WTC11 (cell line): Measurements from ENCODE around the gene AIMP2.

Experiments used
- MYBL2 ChIP-seq: sonication (generic); formaldehyde crosslinking; IDR thresholded peaks from 2 replicates; pipeline ENCODE4 v1.8.1; 2023; ENCODE audit warnings: mild to moderate bottlenecking, moderate library complexity, missing genetic modification reagents
- ZBTB21 ChIP-seq: sonication (generic); formaldehyde crosslinking; IDR thresholded peaks from 2 replicates; pipeline ENCODE4 v1.8.1; 2023; ENCODE audit warnings: mild to moderate bottlenecking, missing genetic modification reagents, borderline replicate concordance
- ZNF423 ChIP-seq: fragments of 250-450 bp; sonication (Bioruptor Pico); IDR thresholded peaks from 2 replicates; pipeline ENCODE4 v2.1.2; 2022; ENCODE audit warnings: mild to moderate bottlenecking, moderate library complexity
- TF ChIP-seq, protein P1 (sequence below): fragments of 200-600 bp; IDR thresholded peaks from 2 replicates; pipeline ENCODE4 v1.8.0; 2022; ENCODE audit warnings: antibody characterized with exemption
- TF ChIP-seq, protein P2 (sequence below): sonication (generic); formaldehyde crosslinking; IDR thresholded peaks from 2 replicates; pipeline ENCODE4 v1.8.1; 2023; ENCODE audit warnings: mild to moderate bottlenecking, missing genetic modification reagents, moderate library complexity
- TF ChIP-seq, protein P3 (sequence below): sonication (generic); formaldehyde crosslinking; IDR thresholded peaks from 2 replicates; pipeline ENCODE4 v1.8.0; 2023; ENCODE audit warnings: missing genetic modification reagents, mild to moderate bottlenecking, borderline replicate concordance

DNA sequence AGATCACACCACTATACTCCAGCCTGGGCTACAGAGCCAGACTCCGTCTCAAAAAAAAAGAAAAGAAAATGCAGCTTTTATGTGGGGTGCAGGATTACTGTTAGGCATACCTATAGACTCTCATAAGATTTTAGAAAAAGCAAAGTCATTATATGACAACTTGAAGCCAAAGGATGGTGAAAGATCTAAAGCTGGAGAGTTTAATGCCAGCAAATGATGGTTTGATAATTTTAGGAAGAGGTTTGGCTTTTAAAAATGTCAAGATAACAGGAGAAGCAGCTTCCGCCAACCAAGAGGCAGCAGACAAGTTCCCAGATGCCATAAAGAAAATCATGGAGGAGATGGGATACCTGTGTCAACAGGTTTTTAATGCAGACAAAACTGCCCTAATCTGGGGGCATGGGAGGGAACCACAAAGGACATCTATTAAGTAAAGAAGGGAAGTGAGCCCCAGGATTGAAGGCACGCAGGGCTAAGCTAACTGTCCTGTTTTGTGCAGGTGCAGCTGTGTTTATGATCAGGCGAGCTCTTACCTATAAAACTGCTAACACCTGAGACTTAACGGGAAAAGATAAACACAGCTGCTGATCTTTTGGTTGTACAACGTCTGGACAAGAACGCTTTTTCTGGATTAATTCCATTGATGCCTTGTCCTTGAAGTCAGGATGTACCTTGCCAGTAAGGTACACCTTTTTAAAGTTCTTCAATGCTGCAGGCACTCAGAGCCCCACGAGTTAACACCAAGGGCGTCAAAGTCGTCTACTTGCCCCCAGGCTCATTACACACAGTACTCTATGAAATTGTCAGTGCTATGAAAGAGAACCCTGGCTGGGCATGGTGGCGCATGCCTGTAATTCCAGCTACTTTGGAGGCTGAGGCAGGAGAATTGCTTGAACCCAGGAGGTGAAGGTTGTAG lies 11.6 kb downstream of the AIMP2 start:
- TF ChIP-seq, protein P1, sequence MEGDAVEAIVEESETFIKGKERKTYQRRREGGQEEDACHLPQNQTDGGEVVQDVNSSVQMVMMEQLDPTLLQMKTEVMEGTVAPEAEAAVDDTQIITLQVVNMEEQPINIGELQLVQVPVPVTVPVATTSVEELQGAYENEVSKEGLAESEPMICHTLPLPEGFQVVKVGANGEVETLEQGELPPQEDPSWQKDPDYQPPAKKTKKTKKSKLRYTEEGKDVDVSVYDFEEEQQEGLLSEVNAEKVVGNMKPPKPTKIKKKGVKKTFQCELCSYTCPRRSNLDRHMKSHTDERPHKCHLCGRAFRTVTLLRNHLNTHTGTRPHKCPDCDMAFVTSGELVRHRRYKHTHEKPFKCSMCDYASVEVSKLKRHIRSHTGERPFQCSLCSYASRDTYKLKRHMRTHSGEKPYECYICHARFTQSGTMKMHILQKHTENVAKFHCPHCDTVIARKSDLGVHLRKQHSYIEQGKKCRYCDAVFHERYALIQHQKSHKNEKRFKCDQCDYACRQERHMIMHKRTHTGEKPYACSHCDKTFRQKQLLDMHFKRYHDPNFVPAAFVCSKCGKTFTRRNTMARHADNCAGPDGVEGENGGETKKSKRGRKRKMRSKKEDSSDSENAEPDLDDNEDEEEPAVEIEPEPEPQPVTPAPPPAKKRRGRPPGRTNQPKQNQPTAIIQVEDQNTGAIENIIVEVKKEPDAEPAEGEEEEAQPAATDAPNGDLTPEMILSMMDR = no peak
- TF ChIP-seq ZBTB21 (CRISPR knock-in tag) = no peak
- TF ChIP-seq ZNF423 = no peak
- TF ChIP-seq, protein P2, sequence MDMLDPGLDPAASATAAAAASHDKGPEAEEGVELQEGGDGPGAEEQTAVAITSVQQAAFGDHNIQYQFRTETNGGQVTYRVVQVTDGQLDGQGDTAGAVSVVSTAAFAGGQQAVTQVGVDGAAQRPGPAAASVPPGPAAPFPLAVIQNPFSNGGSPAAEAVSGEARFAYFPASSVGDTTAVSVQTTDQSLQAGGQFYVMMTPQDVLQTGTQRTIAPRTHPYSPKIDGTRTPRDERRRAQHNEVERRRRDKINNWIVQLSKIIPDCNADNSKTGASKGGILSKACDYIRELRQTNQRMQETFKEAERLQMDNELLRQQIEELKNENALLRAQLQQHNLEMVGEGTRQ = no peak
- TF ChIP-seq, protein P3, sequence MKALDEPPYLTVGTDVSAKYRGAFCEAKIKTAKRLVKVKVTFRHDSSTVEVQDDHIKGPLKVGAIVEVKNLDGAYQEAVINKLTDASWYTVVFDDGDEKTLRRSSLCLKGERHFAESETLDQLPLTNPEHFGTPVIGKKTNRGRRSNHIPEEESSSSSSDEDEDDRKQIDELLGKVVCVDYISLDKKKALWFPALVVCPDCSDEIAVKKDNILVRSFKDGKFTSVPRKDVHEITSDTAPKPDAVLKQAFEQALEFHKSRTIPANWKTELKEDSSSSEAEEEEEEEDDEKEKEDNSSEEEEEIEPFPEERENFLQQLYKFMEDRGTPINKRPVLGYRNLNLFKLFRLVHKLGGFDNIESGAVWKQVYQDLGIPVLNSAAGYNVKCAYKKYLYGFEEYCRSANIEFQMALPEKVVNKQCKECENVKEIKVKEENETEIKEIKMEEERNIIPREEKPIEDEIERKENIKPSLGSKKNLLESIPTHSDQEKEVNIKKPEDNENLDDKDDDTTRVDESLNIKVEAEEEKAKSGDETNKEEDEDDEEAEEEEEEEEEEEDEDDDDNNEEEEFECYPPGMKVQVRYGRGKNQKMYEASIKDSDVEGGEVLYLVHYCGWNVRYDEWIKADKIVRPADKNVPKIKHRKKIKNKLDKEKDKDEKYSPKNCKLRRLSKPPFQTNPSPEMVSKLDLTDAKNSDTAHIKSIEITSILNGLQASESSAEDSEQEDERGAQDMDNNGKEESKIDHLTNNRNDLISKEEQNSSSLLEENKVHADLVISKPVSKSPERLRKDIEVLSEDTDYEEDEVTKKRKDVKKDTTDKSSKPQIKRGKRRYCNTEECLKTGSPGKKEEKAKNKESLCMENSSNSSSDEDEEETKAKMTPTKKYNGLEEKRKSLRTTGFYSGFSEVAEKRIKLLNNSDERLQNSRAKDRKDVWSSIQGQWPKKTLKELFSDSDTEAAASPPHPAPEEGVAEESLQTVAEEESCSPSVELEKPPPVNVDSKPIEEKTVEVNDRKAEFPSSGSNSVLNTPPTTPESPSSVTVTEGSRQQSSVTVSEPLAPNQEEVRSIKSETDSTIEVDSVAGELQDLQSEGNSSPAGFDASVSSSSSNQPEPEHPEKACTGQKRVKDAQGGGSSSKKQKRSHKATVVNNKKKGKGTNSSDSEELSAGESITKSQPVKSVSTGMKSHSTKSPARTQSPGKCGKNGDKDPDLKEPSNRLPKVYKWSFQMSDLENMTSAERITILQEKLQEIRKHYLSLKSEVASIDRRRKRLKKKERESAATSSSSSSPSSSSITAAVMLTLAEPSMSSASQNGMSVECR (CRISPR knock-in tag) = no peak
- TF ChIP-seq MYBL2 (CRISPR knock-in tag) = no peak
